Measurements from ENCODE around the gene ACIN1. TPM values are rescaled to one million over a fixed set of nuclear protein-coding genes. Genes with fewer than 3 reads are reported as not detected.

ACIN1 gene
- total and polyA plus RNA-seq, 2 of the 8 experiments (the other 6 are each of a cell fraction or from before 2014, with no cell fraction given): 132 to 233 TPM

- no peak overlapping the region for H3K9ac ChIP-seq (replicated peaks in 1 of 4; ENCODE audit: extremely low read depth in 1 of 4, low read depth in 3 of 4, low read length in 3 of 4)
- H3K79me1 ChIP-seq (ENCODE audit: low read depth, low read length): no peaks in the 10 kb centered on the region
- H2BK12ac ChIP-seq (ENCODE audit: low read depth, low read length): no peak overlapping the region
- no peak overlapping the region for H3K27ac ChIP-seq (ENCODE audit: low read depth, low read length)
- H2BK15ac ChIP-seq (ENCODE audit: low read length): no peak overlapping the region
- FAIRE-seq (no peak), DNase-seq (ENCODE audit: low read depth in 1 of 2, low spot score in 2 of 2) (no peak)
- H2AK5ac ChIP-seq (ENCODE audit: low read depth, low read length): no peak overlapping the region
- no peak overlapping the region for H2BK120ac ChIP-seq (replicated peaks; ENCODE audit: low read depth, low read length)
- H3K4me2 ChIP-seq (ENCODE audit: insufficient read depth in 1 of 2, low read depth in 2 of 2, low read length in 2 of 2): no peak overlapping the region
- H3K36me3 ChIP-seq (ENCODE audit: control insufficient read depth in 2 of 4, insufficient read depth in 4 of 4, low read length in 3 of 4): peaks cover 15 to 50% (median 23%) of the 10 kb centered on the region in 4 experiments
- ChIA-PET CTCF (ENCODE audit: partially characterized antibody) (interaction anchor here (0.6 to 11.8 kb wide), 6 partner anchors 45 to 194 kb away, joined by 3 to 290 read pairs (median 4); partner anchors contain the start of gene SLC7A8), POLR2A (ENCODE audit: partially characterized antibody) (interaction anchor here (0.6 to 3.1 kb wide), 7 partner anchors 11 to 339 kb away, joined by 3 to 9 read pairs (median 4); partner anchors contain the start of genes ACIN1 and C14orf119)
- no peaks in the 10 kb centered on the region for H3K79me2 ChIP-seq (ENCODE audit: control insufficient read depth in 1 of 2, insufficient read depth in 2 of 2, low read length in 2 of 2)
- H4K20me1 ChIP-seq (replicated peaks in 1 of 2; ENCODE audit: control insufficient read depth in 1 of 2, insufficient read depth in 2 of 2, low read length in 2 of 2): peaks cover 0 to 2% of the 10 kb centered on the region in 2 experiments
- WGBS, 2 experiments (ENCODE audit: extremely low coverage in 1 of 2, insufficient coverage in 1 of 2, insufficient read length in 1 of 2, insufficient replicate concordance in 2 of 2, low coverage in 1 of 2, low lambda C conversion rate in 2 of 2, missing lambda C conversion rate in 1 of 2): 83% methylated on average over 3 of the region's 8 CpGs; no CpG with 5 or more reads in 1 of the 2 experiments
- H3K23me2 ChIP-seq (ENCODE audit: low read depth, low read length): no peaks in the 10 kb centered on the region
- H3K27me3 ChIP-seq (replicated peaks in 1 of 4; ENCODE audit: control insufficient read depth in 3 of 4, extremely low read depth in 1 of 4, insufficient read depth in 3 of 4, low read length in 3 of 4): no peaks in the 10 kb centered on the region
- no peak overlapping the region for H3K14ac ChIP-seq (ENCODE audit: insufficient read length)
- no peak overlapping the region for H3K18ac ChIP-seq (ENCODE audit: extremely low read depth, low read length)
- H3K9me3 ChIP-seq (ENCODE audit: insufficient read depth in 2 of 2, low read depth in 1 of 2, low read length in 1 of 2): no peaks in the 10 kb centered on the region
- no peak overlapping the region for H4K91ac ChIP-seq (replicated peaks; ENCODE audit: insufficient read length, low read length)
- no peak overlapping the region for H2BK5ac ChIP-seq (ENCODE audit: low read depth, low read length)
- H2BK20ac ChIP-seq (ENCODE audit: low read length): no peak overlapping the region
- H4K8ac ChIP-seq (ENCODE audit: extremely low read depth, insufficient read depth, low read length): no peak overlapping the region; the same call in 1 of the 2 replicates
- H3K23ac ChIP-seq (ENCODE audit: insufficient read length): no peak overlapping the region
- no peak overlapping the region for H3K4ac ChIP-seq (replicated peaks; ENCODE audit: insufficient read length, low read depth, low read length)
- H2AFZ ChIP-seq (ENCODE audit: low read length): no peak overlapping the region
- H3K56ac ChIP-seq (replicated peaks; ENCODE audit: insufficient read length, low read depth, low read length): no peak overlapping the region
- H3K4me1 ChIP-seq (replicated peaks in 1 of 4; ENCODE audit: control insufficient read depth in 3 of 4, insufficient read depth in 4 of 4, low read length in 3 of 4): peaks cover 0 to 5% (median 1%) of the 10 kb centered on the region in 4 experiments; a peak in 4 of 7 replicates
- H3K4me3 ChIP-seq (ENCODE audit: extremely low read depth in 1 of 4, insufficient read depth in 2 of 4, low read depth in 3 of 4, low read length in 4 of 4): no peak overlapping the region
- no peak overlapping the region for H4K5ac ChIP-seq (ENCODE audit: insufficient read length, low read depth, low read length)
- TF ChIP-seq SIN3A (conservative IDR thresholded peaks at IDR 0.05 in 1 of 2, IDR thresholded peaks at IDR 0.05 in 1 of 2; ENCODE audit: low read depth in 1 of 2, low read length in 2 of 2): no peak
- TF ChIP-seq EP300 (IDR thresholded peaks at IDR 0.05; ENCODE audit: borderline replicate concordance in 1 of 2, low read depth in 2 of 2, low read length in 2 of 2): no peak
- no peak for TF ChIP-seq CTBP2 (IDR thresholded peaks at IDR 0.05; ENCODE audit: borderline replicate concordance, insufficient read depth, insufficient read length, low read length)
- TF ChIP-seq RFX5 (IDR thresholded peaks at IDR 0.05; ENCODE audit: borderline replicate concordance, low read depth, low read length): no peak
- no peak for TF ChIP-seq CREB1 (IDR thresholded peaks at IDR 0.05)
- TF ChIP-seq, protein P1, sequence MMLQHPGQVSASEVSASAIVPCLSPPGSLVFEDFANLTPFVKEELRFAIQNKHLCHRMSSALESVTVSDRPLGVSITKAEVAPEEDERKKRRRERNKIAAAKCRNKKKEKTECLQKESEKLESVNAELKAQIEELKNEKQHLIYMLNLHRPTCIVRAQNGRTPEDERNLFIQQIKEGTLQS (IDR thresholded peaks at IDR 0.05; ENCODE audit: insufficient read depth, low read depth, low read length): no peak
- TF ChIP-seq SAP30 (IDR thresholded peaks at IDR 0.05; ENCODE audit: insufficient read depth, insufficient replicate concordance, low read length): no peak
- TF ChIP-seq HDAC6 (IDR thresholded peaks at IDR 0.05; ENCODE audit: low read depth, low read length): no peak
- no peak for TF ChIP-seq NRF1 (IDR thresholded peaks at IDR 0.05; ENCODE audit: low read depth, low read length)
- TF ChIP-seq SRF (IDR thresholded peaks at IDR 0.05; ENCODE audit: low read depth, low read length): no peak
- no peak for TF ChIP-seq TCF12 (IDR thresholded peaks at IDR 0.05; ENCODE audit: low read depth, low read length)
Measured at GRCh38 chr14:23126548-23127278, 31.8 kb upstream of the ACIN1 start.
